Measurements from ENCODE around the gene SAA1. TPM values are rescaled to one million over a fixed set of nuclear protein-coding genes. Genes with fewer than 3 reads are reported as not detected.

The SAA1 gene
- total and polyA plus RNA-seq, 10 of the 15 experiments (the other 5 are each of a cell fraction or from before 2014, with no cell fraction given), result 0.36 to 6.9 TPM; not detected in 8

GRCh38 chr11:18295316-18295715, 29.3 kb downstream of the SAA1 start (continued):
- no peak for TF ChIP-seq JUND (IDR thresholded peaks at IDR 0.05; ENCODE audit: low read depth, low read length)
- TF ChIP-seq LARP7 (IDR thresholded peaks at IDR 0.05), result no peak
- no peak for TF ChIP-seq CREB1 (IDR thresholded peaks at IDR 0.05; ENCODE audit: low read depth)

GRCh38 chr11:18299721-18300120, 33.7 kb downstream of the SAA1 start:
- intact Hi-C loops (cut with micrococcal nuclease; ENCODE audit: unreplicated experiment) (no loop called here), in situ Hi-C loops (cut with MboI) (no loop called here)
- no peak for DNase-seq (ENCODE audit: low read depth, low spot score)
- H4K20me1 ChIP-seq (ENCODE audit: control insufficient read depth, insufficient read depth), result no peaks in the 10 kb centered on the region
- H3K9me3 ChIP-seq (replicated peaks; ENCODE audit: control insufficient read depth, insufficient read depth, low read length), result no peaks in the 10 kb centered on the region
- peaks cover 5% of the 10 kb centered on the region for H3K4me1 ChIP-seq (ENCODE audit: control insufficient read depth, insufficient read depth, low read length)
- ATAC-seq, result no peak
- no peaks in the 10 kb centered on the region for H3K27me3 ChIP-seq (replicated peaks in 1 of 2; ENCODE audit: control insufficient read depth in 2 of 2, insufficient read depth in 2 of 2, low read length in 1 of 2)
- BruUV-seq (replicated peaks), result no TSS peak
- ChIA-PET CTCF (interaction anchor here (0.7 to 2.2 kb wide), 3 partner anchors 21 to 227 kb away, joined by 3 to 11 read pairs (median 3); no protein-coding TSS in a partner anchor), POLR2A (interaction anchor here (0.5 kb wide), 1 partner anchor 1398 kb away, joined by 3 read pairs; no protein-coding TSS in a partner anchor), RAD21 (ENCODE audit: unreplicated experiment) (interaction anchor here (1.0 to 1.2 kb wide), 3 partner anchors 16 to 56 kb away, joined by 3 to 5 read pairs (median 4); partner anchors contain the start of gene HPS5), SMC1A (ENCODE audit: uncharacterized antibody, unreplicated experiment) (interaction anchor here (0.7 to 2.3 kb wide), 6 partner anchors 10 to 95 kb away, joined by 3 to 9 read pairs (median 3); no protein-coding TSS in a partner anchor)
- no peak overlapping the region for H3K9ac ChIP-seq (ENCODE audit: control insufficient read depth, insufficient read depth, low read length)
- no peak for TF ChIP-seq TCF3 (IDR thresholded peaks at IDR 0.05; ENCODE audit: borderline replicate concordance, insufficient read depth, low read depth, low read length)
- no peak for TF ChIP-seq EED (IDR thresholded peaks at IDR 0.05; ENCODE audit: low read depth)
- no peak for TF ChIP-seq HDAC6 (IDR thresholded peaks at IDR 0.05; ENCODE audit: unreplicated experiment)
- TF ChIP-seq PML (IDR thresholded peaks at IDR 0.05; ENCODE audit: low read length), result no peak
- no peak for TF ChIP-seq NR2C1 (IDR thresholded peaks at IDR 0.05)
- TF ChIP-seq BACH1 (IDR thresholded peaks at IDR 0.05; ENCODE audit: borderline replicate concordance), result no peak
- TF ChIP-seq MXI1 (IDR thresholded peaks at IDR 0.05; ENCODE audit: low read depth, low read length), result no peak
- TF ChIP-seq RUNX3 (IDR thresholded peaks at IDR 0.05; ENCODE audit: low read length), result no peak
- TF ChIP-seq KAT2A (conservative IDR thresholded peaks at IDR 0.05; ENCODE audit: control insufficient read depth, low read depth, low read length), result no peak
- TF ChIP-seq SKIL (IDR thresholded peaks at IDR 0.05; ENCODE audit: low read depth, poor library complexity, severe bottlenecking), result no peak
- no peak for TF ChIP-seq FOXK2 (IDR thresholded peaks at IDR 0.05)
- no peak for TF ChIP-seq REST (IDR thresholded peaks at IDR 0.05; ENCODE audit: low read depth, low read length)
- no peak for TF ChIP-seq HSF1 (IDR thresholded peaks at IDR 0.05; ENCODE audit: low read depth, low read length)
- TF ChIP-seq SPI1 (IDR thresholded peaks at IDR 0.05; ENCODE audit: borderline replicate concordance, insufficient read depth, low read depth, low read length), result no peak
- H3K27ac ChIP-seq (ENCODE audit: control insufficient read depth, insufficient read depth), result no peak overlapping the region
- H2AFZ ChIP-seq (ENCODE audit: control insufficient read depth, low read depth, low read length), result no peak overlapping the region
- H3K79me2 ChIP-seq (ENCODE audit: control insufficient read depth, insufficient read depth, low read length), result no peaks in the 10 kb centered on the region
- H3K4me3 ChIP-seq, result no peak overlapping the region
- H3K4me2 ChIP-seq (ENCODE audit: control insufficient read depth, insufficient read depth), result no peak overlapping the region
- H3K36me3 ChIP-seq (ENCODE audit: control insufficient read depth in 2 of 2, insufficient read depth in 2 of 2, low read length in 1 of 2), result peaks cover 3 to 35% of the 10 kb centered on the region in 2 experiments
- FAIRE-seq, result no peak

All from GM12878 (cell line).